HL-60 (cell line): ENCODE data around the gene ANAPC5.
A peak's percentile ranks its signal among the peaks of the same experiment; 100 is the strongest.

Experiments
- DNase-seq, 2 experiments: peaks; one replicate each; pipeline ENCODE4 v3.0.0-alpha.2; 2010 to 2020; ENCODE audit warnings: low read depth in 1 of 2, low spot score in 1 of 2
- H3K27ac ChIP-seq: fragments of 250-450 bp; sonication (Bioruptor Pico); replicated peaks from 2 replicates; pipeline ENCODE4 v1.5.1; 2020; ENCODE audit warnings: mild to moderate bottlenecking, moderate library complexity
- H3K27me3 ChIP-seq: fragments of 250-450 bp; sonication (Bioruptor Pico); 2 replicates; pipeline ENCODE4 v1.5.1; 2021; ENCODE audit warnings: mild to moderate bottlenecking, moderate library complexity; ENCODE audit not compliant: insufficient read depth, poor library complexity, severe bottlenecking
- H3K4me3 ChIP-seq: replicated peaks from 2 replicates; pipeline ENCODE4 v1.5.1; 2011; ENCODE audit warnings: mild to moderate bottlenecking, control low read depth, low read length; ENCODE audit not compliant: insufficient read depth
- GABPA ChIP-seq: IDR thresholded peaks from 2 replicates; pipeline ENCODE4 v1.6.1; 2012; ENCODE audit warnings: low read depth
- POLR2AphosphoS5 ChIP-seq: IDR thresholded peaks from 2 replicates; pipeline ENCODE4 v1.6.1; 2012; ENCODE audit warnings: low read depth
- SPI1 ChIP-seq: IDR thresholded peaks from 2 replicates; pipeline ENCODE4 v1.6.1; 2012; ENCODE audit warnings: low read depth, mild to moderate bottlenecking, borderline replicate concordance
- TF ChIP-seq, protein P1 (sequence below): IDR thresholded peaks from one replicate; pipeline ENCODE4 v1.5.1; 2011; ENCODE audit warnings: low read length, control low read depth, inconsistent platforms; ENCODE audit not compliant: insufficient read depth
- TF ChIP-seq, protein P2 (sequence below): IDR thresholded peaks from 2 replicates; pipeline ENCODE4 v1.6.1; 2012; ENCODE audit warnings: low read depth; ENCODE audit not compliant: insufficient replicate concordance

The ANAPC5 gene

DNA sequence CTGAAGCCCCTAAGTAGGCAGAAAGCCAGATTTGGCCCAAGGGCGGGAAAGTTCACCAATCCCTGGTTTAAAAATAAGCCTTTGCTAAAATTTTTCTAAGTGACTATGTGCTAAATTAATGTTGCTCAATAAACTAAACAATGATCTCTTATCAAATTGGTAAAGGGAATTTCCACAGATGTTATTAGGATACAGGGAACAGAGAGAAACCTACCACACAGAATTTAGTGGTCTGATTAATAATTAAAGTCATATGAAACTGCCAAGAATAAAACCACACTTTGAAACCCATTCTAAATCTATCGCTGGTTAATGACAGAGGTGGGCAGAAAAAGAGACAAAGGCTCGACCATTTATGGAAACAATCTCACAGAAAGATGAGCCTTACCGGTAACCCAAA is 22.0 kb downstream of the ANAPC5 start:
- TF ChIP-seq SPI1 (no peak), GABPA (no peak), POLR2AphosphoS5 (no peak)
- TF ChIP-seq, protein P1, sequence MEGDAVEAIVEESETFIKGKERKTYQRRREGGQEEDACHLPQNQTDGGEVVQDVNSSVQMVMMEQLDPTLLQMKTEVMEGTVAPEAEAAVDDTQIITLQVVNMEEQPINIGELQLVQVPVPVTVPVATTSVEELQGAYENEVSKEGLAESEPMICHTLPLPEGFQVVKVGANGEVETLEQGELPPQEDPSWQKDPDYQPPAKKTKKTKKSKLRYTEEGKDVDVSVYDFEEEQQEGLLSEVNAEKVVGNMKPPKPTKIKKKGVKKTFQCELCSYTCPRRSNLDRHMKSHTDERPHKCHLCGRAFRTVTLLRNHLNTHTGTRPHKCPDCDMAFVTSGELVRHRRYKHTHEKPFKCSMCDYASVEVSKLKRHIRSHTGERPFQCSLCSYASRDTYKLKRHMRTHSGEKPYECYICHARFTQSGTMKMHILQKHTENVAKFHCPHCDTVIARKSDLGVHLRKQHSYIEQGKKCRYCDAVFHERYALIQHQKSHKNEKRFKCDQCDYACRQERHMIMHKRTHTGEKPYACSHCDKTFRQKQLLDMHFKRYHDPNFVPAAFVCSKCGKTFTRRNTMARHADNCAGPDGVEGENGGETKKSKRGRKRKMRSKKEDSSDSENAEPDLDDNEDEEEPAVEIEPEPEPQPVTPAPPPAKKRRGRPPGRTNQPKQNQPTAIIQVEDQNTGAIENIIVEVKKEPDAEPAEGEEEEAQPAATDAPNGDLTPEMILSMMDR, result no peak
- TF ChIP-seq, protein P2, sequence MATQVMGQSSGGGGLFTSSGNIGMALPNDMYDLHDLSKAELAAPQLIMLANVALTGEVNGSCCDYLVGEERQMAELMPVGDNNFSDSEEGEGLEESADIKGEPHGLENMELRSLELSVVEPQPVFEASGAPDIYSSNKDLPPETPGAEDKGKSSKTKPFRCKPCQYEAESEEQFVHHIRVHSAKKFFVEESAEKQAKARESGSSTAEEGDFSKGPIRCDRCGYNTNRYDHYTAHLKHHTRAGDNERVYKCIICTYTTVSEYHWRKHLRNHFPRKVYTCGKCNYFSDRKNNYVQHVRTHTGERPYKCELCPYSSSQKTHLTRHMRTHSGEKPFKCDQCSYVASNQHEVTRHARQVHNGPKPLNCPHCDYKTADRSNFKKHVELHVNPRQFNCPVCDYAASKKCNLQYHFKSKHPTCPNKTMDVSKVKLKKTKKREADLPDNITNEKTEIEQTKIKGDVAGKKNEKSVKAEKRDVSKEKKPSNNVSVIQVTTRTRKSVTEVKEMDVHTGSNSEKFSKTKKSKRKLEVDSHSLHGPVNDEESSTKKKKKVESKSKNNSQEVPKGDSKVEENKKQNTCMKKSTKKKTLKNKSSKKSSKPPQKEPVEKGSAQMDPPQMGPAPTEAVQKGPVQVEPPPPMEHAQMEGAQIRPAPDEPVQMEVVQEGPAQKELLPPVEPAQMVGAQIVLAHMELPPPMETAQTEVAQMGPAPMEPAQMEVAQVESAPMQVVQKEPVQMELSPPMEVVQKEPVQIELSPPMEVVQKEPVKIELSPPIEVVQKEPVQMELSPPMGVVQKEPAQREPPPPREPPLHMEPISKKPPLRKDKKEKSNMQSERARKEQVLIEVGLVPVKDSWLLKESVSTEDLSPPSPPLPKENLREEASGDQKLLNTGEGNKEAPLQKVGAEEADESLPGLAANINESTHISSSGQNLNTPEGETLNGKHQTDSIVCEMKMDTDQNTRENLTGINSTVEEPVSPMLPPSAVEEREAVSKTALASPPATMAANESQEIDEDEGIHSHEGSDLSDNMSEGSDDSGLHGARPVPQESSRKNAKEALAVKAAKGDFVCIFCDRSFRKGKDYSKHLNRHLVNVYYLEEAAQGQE, result no peak
- no peak for DNase-seq
- no peak overlapping the region for H3K4me3 ChIP-seq
- H3K27ac ChIP-seq, result no peak overlapping the region
- no peaks in the 10 kb centered on the region for H3K27me3 ChIP-seq

DNA sequence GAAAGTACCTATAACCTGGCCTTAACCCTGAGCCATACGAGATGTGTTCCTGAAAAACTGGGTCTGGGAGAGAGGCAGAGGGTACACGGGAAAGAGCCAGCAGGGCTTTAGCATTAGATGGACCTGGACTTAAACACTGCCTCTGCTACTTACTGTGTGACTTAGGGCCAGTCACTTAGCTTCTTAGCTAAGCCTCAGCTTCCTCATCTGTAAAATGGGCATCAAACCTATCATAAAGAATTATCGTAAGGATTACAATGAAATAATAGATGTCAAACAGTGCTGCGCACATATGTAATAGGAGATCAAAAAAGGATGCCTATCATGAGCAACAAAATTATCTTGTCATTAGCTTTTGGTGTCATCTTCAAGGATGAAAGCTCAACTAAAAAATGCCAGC is 23.6 kb downstream of the ANAPC5 start:
- no peak for DNase-seq
- Histone ChIP-seq H3K27me3 (no peaks in the 10 kb centered on the region), H3K4me3 (no peak overlapping the region), H3K27ac (no peak overlapping the region)
- TF ChIP-seq SPI1 (no peak), GABPA (no peak)
- TF ChIP-seq, protein P1, result no peak
- TF ChIP-seq, protein P2, result no peak

DNA sequence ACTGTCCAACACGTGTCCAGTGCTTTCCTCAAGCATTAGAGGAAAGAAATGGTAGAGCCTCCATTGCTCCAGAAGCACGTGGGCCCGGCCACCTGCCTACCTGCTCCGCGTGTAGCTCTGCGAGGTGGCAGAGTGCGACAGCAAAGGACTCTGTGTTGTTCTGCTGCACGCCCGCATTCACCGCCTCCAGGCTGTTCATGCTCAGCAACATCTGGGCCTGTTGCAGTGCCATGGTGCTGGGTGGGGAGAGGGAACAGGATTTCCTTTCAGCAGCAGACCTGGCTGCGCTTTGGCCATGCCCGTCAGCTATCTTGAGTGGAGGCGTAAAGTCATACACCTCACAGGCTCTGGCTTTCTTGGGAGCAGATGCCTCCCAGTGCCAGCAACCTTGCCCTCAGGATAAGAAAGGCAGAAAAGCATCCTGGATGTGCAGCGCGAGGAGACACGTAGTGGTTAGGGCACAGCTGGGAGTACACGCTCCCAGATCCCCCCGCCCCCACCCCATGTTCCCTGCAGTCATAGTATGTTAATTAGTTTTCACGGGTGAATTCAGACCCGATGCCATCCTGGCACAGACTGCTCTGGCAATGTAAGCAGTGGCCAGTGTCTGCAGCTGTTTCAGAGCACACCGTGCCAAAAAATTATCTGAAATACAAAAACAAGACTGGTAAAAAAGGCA is 25.1 kb downstream of the ANAPC5 start:
- 0 out of 2 replicates have a peak, but pooled peaks have one; percentile 24 for TF ChIP-seq POLR2AphosphoS5
- TF ChIP-seq SPI1, result no peak
- no peak overlapping the region for H3K4me3 ChIP-seq
- no peaks in the 10 kb centered on the region for H3K27me3 ChIP-seq
- no peak for DNase-seq
- H3K27ac ChIP-seq, result no peak overlapping the region

DNA sequence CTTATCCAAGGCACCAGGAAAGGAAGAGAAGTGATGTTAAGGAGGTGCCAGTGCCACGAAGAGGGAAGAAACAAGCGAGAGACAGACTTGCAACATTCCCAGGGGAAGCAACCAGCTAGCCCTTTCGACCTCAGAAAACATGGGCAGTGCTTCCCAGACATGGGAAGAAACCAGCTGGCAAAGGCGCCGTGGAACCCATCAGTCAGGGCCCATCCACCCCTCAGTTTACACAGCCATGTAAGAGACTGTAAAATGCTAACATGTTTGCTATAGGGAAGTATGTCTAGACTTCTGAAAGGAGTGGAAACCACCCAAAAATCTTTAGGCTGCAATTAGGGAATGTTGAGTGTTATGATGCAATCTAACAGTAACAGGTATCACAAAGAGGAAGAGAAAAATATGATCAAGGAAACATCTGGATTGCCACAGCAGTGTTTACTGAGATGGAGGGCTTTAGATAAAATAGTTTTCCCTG is 26.3 kb downstream of the ANAPC5 start:
- DNase-seq, result peak in 1 of 2 experiments; percentile 55
- no peak for TF ChIP-seq GABPA
- peak; percentile 37; the same call in 1 of the 2 replicates for TF ChIP-seq SPI1
- no peaks in the 10 kb centered on the region for H3K27me3 ChIP-seq
- H3K4me3 ChIP-seq, result no peak overlapping the region
- no peak overlapping the region; the same call in 1 of the 2 replicates for H3K27ac ChIP-seq

DNA sequence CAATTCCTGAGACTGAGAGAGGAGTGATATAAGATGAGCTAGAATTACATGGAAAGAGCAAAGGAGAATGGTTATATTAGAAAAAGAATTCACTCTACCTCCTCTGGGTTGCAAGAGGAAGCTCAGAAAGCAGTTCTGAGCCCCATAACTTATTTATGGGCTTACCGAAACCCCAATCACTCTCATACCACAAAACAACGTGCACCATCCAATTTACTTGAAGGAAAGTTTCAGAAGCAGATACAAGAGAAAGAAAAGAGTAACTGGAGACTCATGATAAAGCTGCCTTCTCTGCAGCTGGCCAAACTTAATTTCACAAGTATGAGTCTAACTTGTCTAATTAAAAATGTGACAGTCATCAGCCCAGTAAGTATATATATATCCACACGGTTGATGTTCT is 28.3 kb downstream of the ANAPC5 start:
- DNase-seq, result no peak

More for the DNA sequence above, 28.3 kb downstream of the ANAPC5 start:
- Histone ChIP-seq H3K4me3 (no peak overlapping the region), H3K27ac (no peak overlapping the region), H3K27me3 (no peaks in the 10 kb centered on the region)
- TF ChIP-seq, protein P1, result no peak
- TF ChIP-seq, protein P2, result no peak
- TF ChIP-seq GABPA (no peak), SPI1 (no peak), POLR2AphosphoS5 (no peak)
